ENCODE data around the gene ALPI. TPM values are rescaled to one million over a fixed set of nuclear protein-coding genes. Genes with fewer than 3 reads are reported as not detected.

ALPI gene
- total RNA-seq (not detected in 2 replicates), polyA plus RNA-seq (not detected in 2 replicates), polyA minus RNA-seq (not detected in 2 replicates)
- total RNA-seq (2013) = not detected

- Histone ChIP-seq H3K9ac (ENCODE audit: low read length) (no peak within 1 kb of the TSS), H2AFZ (ENCODE audit: insufficient read depth, low read depth, low read length, poor library complexity, severe bottlenecking) (no peak within 1 kb of the TSS), H3K79me2 (ENCODE audit: control insufficient read depth, insufficient read depth, low read length) (no peaks in the 10 kb centered on the region), H3K27me3 (replicated peaks in 1 of 4; ENCODE audit: control extremely low read depth in 1 of 4, control insufficient read depth in 3 of 4, insufficient read depth in 4 of 4, low read length in 3 of 4) (peaks cover 0 to 11% (median 0%) of the 10 kb centered on the region in 4 experiments), H3K36me3 (replicated peaks in 1 of 2; ENCODE audit: control extremely low read depth in 1 of 2, control insufficient read depth in 1 of 2, extremely low read depth in 1 of 2, insufficient read depth in 2 of 2, low read length in 1 of 2) (no peaks in the 10 kb centered on the region), H4K20me1 (ENCODE audit: control insufficient read depth, insufficient read depth, low read length, poor library complexity, severe bottlenecking) (no peaks in the 10 kb centered on the region), H3K4me3 (ENCODE audit: control extremely low read depth in 1 of 5, extremely low read depth in 1 of 5, insufficient read depth in 1 of 5, low read depth in 2 of 5, low read length in 4 of 5) (no peak within 1 kb of the TSS), H3K4me2 (replicated peaks; ENCODE audit: low read depth, low read length, poor library complexity, severe bottlenecking) (no peak within 1 kb of the TSS), H3K4me1 (ENCODE audit: control insufficient read depth in 2 of 2, insufficient read depth in 2 of 2, low read length in 2 of 2) (no peaks in the 10 kb centered on the region), H3K9me3 (ENCODE audit: control extremely low read depth in 1 of 3, control insufficient read depth in 2 of 3, insufficient read depth in 1 of 3, low read length in 2 of 3) (peaks cover 0 to 8% (median 0%) of the 10 kb centered on the region in 3 donors), H3K27ac (ENCODE audit: low read length in 2 of 2) (no peak within 1 kb of the TSS)
- no peaks in the 10 kb centered on the region for H3K9me3 Mint-ChIP-seq (ENCODE audit: insufficient read depth)
- H3K4me1 Mint-ChIP-seq = no peaks in the 10 kb centered on the region
- ATAC-seq (ENCODE audit: low read depth) = no peak
- WGBS (ENCODE audit: insufficient coverage) = 87% methylated on average over 9 of the region's 14 CpGs
- no peak within 1 kb of the TSS for H3K4me3 Mint-ChIP-seq
- intact Hi-C loops (cut with micrococcal nuclease) = no loop called here
- TF ChIP-seq EZH2 (IDR thresholded peaks at IDR 0.05; ENCODE audit: borderline replicate concordance, insufficient read depth, low read depth, low read length, poor library complexity, severe bottlenecking) (no peak), CTCF (IDR thresholded peaks at IDR 0.05) (no peak)
- peaks cover 23% of the 10 kb centered on the region for H3K27me3 Mint-ChIP-seq
- CTCF ChIA-PET = no interaction called here
- POLR2A ChIA-PET = no interaction called here
- no peak within 1 kb of the TSS for H3K27ac Mint-ChIP-seq
- no peak for DNase-seq
These were observed at the start of gene ALPI for GRCh38 chr2:232455426-232456255. TSS of gene ALPI (plus strand) at chr2:232456153. CDS start at chr2:232456200, 47 bp downstream.

All from B cell (primary cell).